K562 (cell line): ENCODE data around the gene IREB2. TPM values are rescaled to one million over a fixed set of nuclear protein-coding genes. Genes with fewer than 3 reads are reported as not detected.

Experiments used
- HCFC1 ChIP-seq: IDR thresholded peaks from 2 replicates; pipeline ENCODE4 v1.6.1; 2012; ENCODE audit warnings: low read depth, low read length, improper control_type of control experiment
- HNRNPK ChIP-seq: fragments of 200-400 bp; formaldehyde crosslinking; IDR thresholded peaks from one replicate; pipeline ENCODE4 v1.6.1; 2018; ENCODE audit warnings: mild to moderate bottlenecking, low read depth, low read length; ENCODE audit not compliant: poor library complexity, severe bottlenecking
- PML ChIP-seq: IDR thresholded peaks from 2 replicates; pipeline ENCODE4 v1.6.1; 2012; ENCODE audit warnings: low read length, inconsistent platforms
- POLR2G ChIP-seq: fragments of 200-400 bp; formaldehyde crosslinking; IDR thresholded peaks from 2 replicates; pipeline ENCODE4 v1.6.1; 2017; ENCODE audit warnings: low read depth, mild to moderate bottlenecking, antibody characterized with exemption, low read length, moderate library complexity
- SMAD2 ChIP-seq: fragments of 150-350 bp; IDR thresholded peaks from 2 replicates; pipeline ENCODE4 v1.6.1; 2014; ENCODE audit warnings: low read depth, mild to moderate bottlenecking, low read length
- SMAD4 ChIP-seq: fragments of 250-450 bp; sonication (Bioruptor Pico); conservative IDR thresholded peaks from 2 replicates; pipeline ENCODE4 v1.8.0; 2021; ENCODE audit warnings: inconsistent platforms, mild to moderate bottlenecking, moderate library complexity
- SREBF1 ChIP-seq: fragments of 150-350 bp; IDR thresholded peaks from 2 replicates; pipeline ENCODE4 v1.6.1; 2014; ENCODE audit warnings: antibody characterized with exemption, low read depth, low read length, borderline replicate concordance
- TEAD2 ChIP-seq: fragments of 450-650 bp; IDR thresholded peaks from 2 replicates; pipeline ENCODE4 v1.6.1; 2016; ENCODE audit warnings: missing genetic modification characterization, control low read depth, missing compliant biosample characterization
- TOE1 ChIP-seq, 2 experiments: fragments of 450-650 bp in 1 of 2; sonication (generic) in 1 of 2; formaldehyde crosslinking in 1 of 2; IDR thresholded peaks; 2 replicates each; pipeline versions ENCODE4 v1.7.1 to v1.8.0; 2016 to 2022; ENCODE audit warnings: borderline replicate concordance in 2 of 2, mild to moderate bottlenecking in 2 of 2, antibody characterized with exemption in 1 of 2, inconsistent platforms in 1 of 2, low read depth in 1 of 2, missing genetic modification reagents in 1 of 2, moderate library complexity in 1 of 2
- ZKSCAN3 ChIP-seq: fragments of 250-450 bp; sonication (Bioruptor Pico); IDR thresholded peaks from 2 replicates; pipeline ENCODE4 v1.4.0; 2020
- ZNF311 ChIP-seq: fragments of 250-450 bp; sonication (Bioruptor Pico); IDR thresholded peaks from 2 replicates; pipeline ENCODE4 v1.4.0; 2020; ENCODE audit warnings: mild to moderate bottlenecking, moderate library complexity
- ZNF695 ChIP-seq: fragments of 450-650 bp; formaldehyde crosslinking; IDR thresholded peaks from 2 replicates; pipeline ENCODE4 v1.4.0; 2020; ENCODE audit warnings: mild to moderate bottlenecking, moderate library complexity
- polyA plus RNA-seq, 8 experiments: library from polyadenylated mRNA; depleted of rRNA in 4 of 8; stranded (reverse) in 5 of 8; unstranded in 3 of 8; fragments of >200 nt; fragmentation: Nextera tagmentation in 2 of 8; fragmentation: Illumina TruSeq in 1 of 8; extraction: Ambion mirVana in 2 of 8; extraction: Trizol in 1 of 8; gene quantifications; 2 replicates each; pipeline versions ENCODE4 v1.2.1 to v1.2.3, GENCODE V29; 2011 to 2014; ENCODE audit warnings: inconsistent platforms in 1 of 8, missing spikeins in 1 of 8
- total RNA-seq, 7 experiments: library from RNA; depleted of rRNA in 6 of 7; stranded (reverse); fragments of >200 nt in 6 of 7; fragmentation: Illumina TruSeq in 2 of 7; extraction: Trizol in 2 of 7; gene quantifications; 2 replicates each; pipeline versions ENCODE4 v1.2.1 to v1.2.3, GENCODE V29; 2011 to 2021; ENCODE audit warnings: low replicate concordance in 1 of 7
- TF ChIP-seq, protein P1 (sequence below): fragments of 250-450 bp; sonication (Bioruptor Pico); IDR thresholded peaks from 2 replicates; pipeline ENCODE4 v1.8.0; 2021; ENCODE audit warnings: moderate library complexity, mild to moderate bottlenecking, inconsistent platforms
- TF ChIP-seq, protein P2 (sequence below): sonication (generic); formaldehyde crosslinking; IDR thresholded peaks from 2 replicates; pipeline ENCODE4 v1.5.0; 2020; ENCODE audit warnings: missing genetic modification reagents
- TF ChIP-seq, protein P3 (sequence below), 2 experiments: fragments of 450-650 bp; conservative IDR thresholded peaks; 2 replicates each; pipeline ENCODE4 v1.6.1; 2017; ENCODE audit warnings: mild to moderate bottlenecking in 2 of 2, moderate library complexity in 2 of 2
- TF ChIP-seq, protein P4 (sequence below): fragments of 250-450 bp; sonication (Bioruptor Pico); IDR thresholded peaks from 2 replicates; pipeline ENCODE4 v1.4.0; 2020

IREB2 gene
- total and polyA plus RNA-seq, 9 of the 15 experiments (the other 6 are each of a cell fraction or from before 2014, with no cell fraction given) = 16.8 to 61.7 (median 34.0) TPM

DNA sequence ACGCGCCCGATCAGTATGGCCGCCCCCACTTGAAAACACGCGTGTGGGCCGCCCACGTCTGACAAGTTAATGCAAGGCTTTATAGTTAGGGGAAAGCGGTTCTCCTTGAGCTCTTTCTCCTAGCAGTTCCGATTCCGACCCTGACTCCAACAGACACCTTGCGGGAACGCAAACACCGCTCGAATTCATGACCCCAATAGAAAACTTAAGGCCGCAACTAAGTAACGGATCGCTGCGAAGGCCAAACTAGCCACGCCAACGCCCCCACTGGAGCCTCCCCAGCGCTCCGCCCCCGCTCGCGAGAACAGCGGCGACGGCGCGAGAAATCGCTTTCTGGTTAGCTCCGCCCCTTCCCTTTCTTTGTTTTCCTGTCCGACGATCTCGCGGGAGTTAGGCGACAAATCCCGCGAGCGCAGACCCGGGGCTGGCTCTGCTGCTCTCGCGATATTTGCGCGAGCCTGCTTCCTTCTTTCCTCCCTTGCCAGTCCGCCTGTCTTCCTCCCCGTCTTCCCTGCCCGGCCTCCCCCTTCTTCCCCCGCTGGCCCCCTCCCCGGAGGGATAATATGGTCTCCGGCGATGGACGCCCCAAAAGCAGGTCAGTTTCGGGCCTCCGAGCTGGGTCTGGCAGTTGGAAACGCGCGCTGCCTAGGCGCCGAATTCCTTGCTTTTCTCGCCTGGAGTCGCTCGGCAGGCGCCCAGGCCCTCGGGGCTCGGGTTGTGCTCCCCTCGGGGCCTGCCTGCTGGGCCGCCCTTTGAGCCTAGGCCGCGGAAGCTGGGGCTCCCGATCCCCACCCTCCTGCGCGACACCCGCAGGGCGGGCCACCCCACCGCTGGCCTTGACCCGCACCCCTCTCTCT, at the start of gene IREB2 (continued):
- TF ChIP-seq, protein P1, sequence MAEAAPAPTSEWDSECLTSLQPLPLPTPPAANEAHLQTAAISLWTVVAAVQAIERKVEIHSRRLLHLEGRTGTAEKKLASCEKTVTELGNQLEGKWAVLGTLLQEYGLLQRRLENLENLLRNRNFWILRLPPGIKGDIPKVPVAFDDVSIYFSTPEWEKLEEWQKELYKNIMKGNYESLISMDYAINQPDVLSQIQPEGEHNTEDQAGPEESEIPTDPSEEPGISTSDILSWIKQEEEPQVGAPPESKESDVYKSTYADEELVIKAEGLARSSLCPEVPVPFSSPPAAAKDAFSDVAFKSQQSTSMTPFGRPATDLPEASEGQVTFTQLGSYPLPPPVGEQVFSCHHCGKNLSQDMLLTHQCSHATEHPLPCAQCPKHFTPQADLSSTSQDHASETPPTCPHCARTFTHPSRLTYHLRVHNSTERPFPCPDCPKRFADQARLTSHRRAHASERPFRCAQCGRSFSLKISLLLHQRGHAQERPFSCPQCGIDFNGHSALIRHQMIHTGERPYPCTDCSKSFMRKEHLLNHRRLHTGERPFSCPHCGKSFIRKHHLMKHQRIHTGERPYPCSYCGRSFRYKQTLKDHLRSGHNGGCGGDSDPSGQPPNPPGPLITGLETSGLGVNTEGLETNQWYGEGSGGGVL (CRISPR knock-in tag) = no peak
- TF ChIP-seq, protein P2, sequence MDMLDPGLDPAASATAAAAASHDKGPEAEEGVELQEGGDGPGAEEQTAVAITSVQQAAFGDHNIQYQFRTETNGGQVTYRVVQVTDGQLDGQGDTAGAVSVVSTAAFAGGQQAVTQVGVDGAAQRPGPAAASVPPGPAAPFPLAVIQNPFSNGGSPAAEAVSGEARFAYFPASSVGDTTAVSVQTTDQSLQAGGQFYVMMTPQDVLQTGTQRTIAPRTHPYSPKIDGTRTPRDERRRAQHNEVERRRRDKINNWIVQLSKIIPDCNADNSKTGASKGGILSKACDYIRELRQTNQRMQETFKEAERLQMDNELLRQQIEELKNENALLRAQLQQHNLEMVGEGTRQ (CRISPR knock-in tag) = no peak
- TF ChIP-seq PML = peak; percentile 48
- no peak for TF ChIP-seq SREBF1
- TF ChIP-seq, protein P3, sequence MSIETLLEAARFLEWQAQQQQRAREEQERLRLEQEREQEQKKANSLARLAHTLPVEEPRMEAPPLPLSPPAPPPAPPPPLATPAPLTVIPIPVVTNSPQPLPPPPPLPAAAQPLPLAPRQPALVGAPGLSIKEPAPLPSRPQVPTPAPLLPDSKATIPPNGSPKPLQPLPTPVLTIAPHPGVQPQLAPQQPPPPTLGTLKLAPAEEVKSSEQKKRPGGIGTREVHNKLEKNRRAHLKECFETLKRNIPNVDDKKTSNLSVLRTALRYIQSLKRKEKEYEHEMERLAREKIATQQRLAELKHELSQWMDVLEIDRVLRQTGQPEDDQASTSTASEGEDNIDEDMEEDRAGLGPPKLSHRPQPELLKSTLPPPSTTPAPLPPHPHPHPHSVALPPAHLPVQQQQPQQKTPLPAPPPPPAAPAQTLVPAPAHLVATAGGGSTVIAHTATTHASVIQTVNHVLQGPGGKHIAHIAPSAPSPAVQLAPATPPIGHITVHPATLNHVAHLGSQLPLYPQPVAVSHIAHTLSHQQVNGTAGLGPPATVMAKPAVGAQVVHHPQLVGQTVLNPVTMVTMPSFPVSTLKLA (conservative IDR thresholded peaks at IDR 0.05) = peak; percentile 90 to 98
- no peak for TF ChIP-seq ZNF695
- TF ChIP-seq HCFC1 = peak; percentile 53
- TF ChIP-seq SMAD4 (CRISPR knock-in tag) = peak; percentile 27; the same call in 1 of the 2 replicates
- peak; percentile 79 for TF ChIP-seq TOE1 (IDR thresholded peaks at IDR 0.05; ENCODE audit: borderline replicate concordance)
- no peak for TF ChIP-seq TOE1 (CRISPR knock-in tag; IDR thresholded peaks at IDR 0.05; ENCODE audit: borderline replicate concordance, low read depth)
- no peak for TF ChIP-seq ZKSCAN3 (CRISPR knock-in tag)
- no peak for TF ChIP-seq SMAD2
- TF ChIP-seq HNRNPK = no peak
- no peak for TF ChIP-seq ZNF311 (CRISPR knock-in tag)
- TF ChIP-seq, protein P4, sequence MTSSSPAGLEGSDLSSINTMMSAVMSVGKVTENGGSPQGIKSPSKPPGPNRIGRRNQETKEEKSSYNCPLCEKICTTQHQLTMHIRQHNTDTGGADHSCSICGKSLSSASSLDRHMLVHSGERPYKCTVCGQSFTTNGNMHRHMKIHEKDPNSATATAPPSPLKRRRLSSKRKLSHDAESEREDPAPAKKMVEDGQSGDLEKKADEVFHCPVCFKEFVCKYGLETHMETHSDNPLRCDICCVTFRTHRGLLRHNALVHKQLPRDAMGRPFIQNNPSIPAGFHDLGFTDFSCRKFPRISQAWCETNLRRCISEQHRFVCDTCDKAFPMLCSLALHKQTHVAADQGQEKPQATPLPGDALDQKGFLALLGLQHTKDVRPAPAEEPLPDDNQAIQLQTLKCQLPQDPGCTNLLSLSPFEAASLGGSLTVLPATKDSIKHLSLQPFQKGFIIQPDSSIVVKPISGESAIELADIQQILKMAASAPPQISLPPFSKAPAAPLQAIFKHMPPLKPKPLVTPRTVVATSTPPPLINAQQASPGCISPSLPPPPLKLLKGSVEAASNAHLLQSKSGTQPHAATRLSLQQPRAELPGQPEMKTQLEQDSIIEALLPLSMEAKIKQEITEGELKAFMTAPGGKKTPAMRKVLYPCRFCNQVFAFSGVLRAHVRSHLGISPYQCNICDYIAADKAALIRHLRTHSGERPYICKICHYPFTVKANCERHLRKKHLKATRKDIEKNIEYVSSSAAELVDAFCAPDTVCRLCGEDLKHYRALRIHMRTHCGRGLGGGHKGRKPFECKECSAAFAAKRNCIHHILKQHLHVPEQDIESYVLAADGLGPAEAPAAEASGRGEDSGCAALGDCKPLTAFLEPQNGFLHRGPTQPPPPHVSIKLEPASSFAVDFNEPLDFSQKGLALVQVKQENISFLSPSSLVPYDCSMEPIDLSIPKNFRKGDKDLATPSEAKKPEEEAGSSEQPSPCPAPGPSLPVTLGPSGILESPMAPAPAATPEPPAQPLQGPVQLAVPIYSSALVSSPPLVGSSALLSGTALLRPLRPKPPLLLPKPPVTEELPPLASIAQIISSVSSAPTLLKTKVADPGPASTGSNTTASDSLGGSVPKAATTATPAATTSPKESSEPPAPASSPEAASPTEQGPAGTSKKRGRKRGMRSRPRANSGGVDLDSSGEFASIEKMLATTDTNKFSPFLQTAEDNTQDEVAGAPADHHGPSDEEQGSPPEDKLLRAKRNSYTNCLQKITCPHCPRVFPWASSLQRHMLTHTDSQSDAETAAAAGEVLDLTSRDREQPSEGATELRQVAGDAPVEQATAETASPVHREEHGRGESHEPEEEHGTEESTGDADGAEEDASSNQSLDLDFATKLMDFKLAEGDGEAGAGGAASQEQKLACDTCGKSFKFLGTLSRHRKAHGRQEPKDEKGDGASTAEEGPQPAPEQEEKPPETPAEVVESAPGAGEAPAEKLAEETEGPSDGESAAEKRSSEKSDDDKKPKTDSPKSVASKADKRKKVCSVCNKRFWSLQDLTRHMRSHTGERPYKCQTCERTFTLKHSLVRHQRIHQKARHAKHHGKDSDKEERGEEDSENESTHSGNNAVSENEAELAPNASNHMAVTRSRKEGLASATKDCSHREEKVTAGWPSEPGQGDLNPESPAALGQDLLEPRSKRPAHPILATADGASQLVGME (CRISPR knock-in tag) = no peak
- TF ChIP-seq TEAD2 (tag) = no peak
- TF ChIP-seq POLR2G = peak; percentile 87
